GM18858 (cell line): ENCODE measurements around the gene OR5B17.
"Not testable (repeated sequence)": the region's sequence is repeated elsewhere in the genome, so short reads cannot be mapped to it uniquely, and the experiment has no call there.

ENCODE experiments used
- ATAC-seq: cut with Tn5 transposase; IDR thresholded peaks from one replicate; pipeline ENCODE4 v1.9.1; 2021; ENCODE audit not compliant: unreplicated experiment

Gene OR5B17

GRCh38 chr11:58358969-58359368, at the start of gene OR5B17:
Gene OR5B17, minus strand, starts transcription at chr11:58359069. Its CDS starts 0 bp downstream, at chr11:58359069.
- no peak for ATAC-seq

- no peak for ATAC-seq
These were observed 47.9 kb upstream of the OR5B17 start, which contains the start of gene OR5B3 for GRCh38 chr11:58406774-58407173. Gene OR5B3, minus strand, starts transcription at chr11:58406874. Its CDS starts 3,465 bp downstream, at chr11:58403409.

DNA sequence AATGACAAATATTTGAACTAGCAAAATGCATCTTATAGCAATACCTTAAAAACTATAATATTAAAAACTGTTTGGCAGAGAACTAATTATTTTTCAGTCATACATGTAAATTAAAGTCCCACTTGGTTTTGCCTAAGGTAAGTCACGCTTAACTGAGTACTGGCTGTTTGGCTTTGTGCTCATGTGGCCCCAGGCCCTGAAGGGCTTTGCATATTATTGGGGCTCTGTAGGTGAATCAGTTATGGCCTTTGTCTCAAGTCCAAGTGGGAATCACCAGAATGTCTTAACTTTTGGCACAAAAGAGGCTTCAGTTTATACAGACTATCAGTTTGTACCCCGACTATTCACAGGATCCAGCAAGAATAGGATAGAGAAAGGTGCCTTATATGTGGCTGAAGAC, 40.8 kb upstream of the OR5B17 start:
- ATAC-seq, result not testable (repeated sequence)

- no peak for ATAC-seq
These were observed 36.7 kb upstream of the OR5B17 start for GRCh38 chr11:58395581-58395980.

DNA sequence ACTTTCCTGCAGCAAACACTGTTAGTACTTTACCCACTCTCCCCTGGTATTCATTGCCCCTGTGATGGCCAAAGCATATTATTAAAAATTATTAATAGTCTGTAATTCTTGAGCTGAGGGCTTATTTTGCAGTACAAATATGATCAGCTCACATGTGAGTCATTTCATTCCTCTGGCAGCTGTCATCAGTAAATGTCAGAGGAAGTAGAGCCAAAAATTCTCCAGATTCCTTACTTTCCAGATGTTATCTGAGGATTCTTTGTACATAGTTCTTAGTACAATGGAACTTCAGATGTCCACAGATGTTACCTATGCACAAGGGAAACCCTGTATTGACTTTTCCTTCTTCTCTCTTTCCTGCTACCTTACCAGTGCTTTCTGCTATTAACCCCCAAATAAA, 35.3 kb upstream of the OR5B17 start:
- no peak for ATAC-seq

DNA sequence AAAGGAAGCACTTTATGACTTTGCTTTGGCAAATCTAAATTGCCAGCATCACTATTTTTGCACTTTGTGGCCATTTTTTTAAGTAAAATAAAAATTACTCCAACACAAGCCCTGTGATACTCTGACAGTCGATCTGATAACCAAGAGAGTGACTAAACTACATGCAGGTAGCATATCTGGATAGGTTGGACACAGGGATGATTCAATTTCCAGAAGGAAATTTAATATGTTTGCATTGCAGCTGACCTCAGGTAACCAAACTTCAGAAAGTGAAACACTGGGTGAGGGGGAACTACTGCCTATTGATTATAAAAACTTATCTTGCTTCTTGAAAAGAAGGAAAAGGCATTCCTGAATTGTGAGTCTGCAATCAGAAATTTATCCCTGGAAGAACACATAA, 33.9 kb upstream of the OR5B17 start:
- no peak for ATAC-seq

- no peak for ATAC-seq
These were observed 33.0 kb upstream of the OR5B17 start for GRCh38 chr11:58391879-58392278.

GRCh38 chr11:58390551-58391063, 31.7 kb upstream of the OR5B17 start:
- ATAC-seq, result no peak

GRCh38 chr11:58354727-58355126, 4.1 kb downstream of the OR5B17 start:
- ATAC-seq, result no peak

- no peak for ATAC-seq
These were observed 13.7 kb downstream of the OR5B17 start for GRCh38 chr11:58345204-58345603.

- ATAC-seq, result no peak
These were observed 24.2 kb downstream of the OR5B17 start for GRCh38 chr11:58334708-58335107.

GRCh38 chr11:58330861-58331260, 28.0 kb downstream of the OR5B17 start:
- no peak for ATAC-seq

DNA sequence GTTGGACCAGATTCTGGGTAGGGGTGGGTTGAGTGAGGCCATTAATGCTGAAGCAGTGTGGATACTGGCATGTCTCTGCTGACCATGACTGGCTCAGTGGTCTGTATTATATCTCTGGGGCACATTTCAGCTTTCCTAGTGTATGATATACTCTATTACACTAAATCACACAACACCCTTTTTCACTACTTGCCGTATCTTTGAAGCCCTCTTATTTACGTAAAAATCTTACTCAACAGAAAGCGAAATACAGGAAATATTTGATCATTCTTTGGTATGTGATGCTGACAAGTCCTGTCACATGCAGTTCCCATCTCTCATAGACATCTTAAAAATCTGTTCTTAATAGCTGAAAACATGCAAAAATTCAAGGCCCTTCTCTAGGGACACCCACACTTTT, 40.3 kb downstream of the OR5B17 start:
- ATAC-seq, result no peak

DNA sequence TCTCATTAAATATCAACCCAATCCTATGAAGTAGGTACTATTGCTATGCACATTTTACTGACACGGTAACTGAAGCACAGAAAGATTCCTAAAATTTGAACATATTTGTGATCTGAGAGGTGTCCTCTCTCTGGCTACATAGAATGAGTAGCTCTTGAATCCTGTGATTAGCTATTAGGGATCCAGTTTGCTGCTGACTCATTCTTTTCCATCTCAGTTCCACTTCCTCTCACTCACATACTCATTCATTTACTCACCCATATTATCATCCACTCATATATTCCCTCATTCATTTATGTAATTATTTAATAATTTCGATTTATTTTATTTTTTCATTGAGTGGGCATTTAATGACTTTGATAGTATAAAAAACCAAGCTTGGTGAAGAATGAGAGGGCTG, 42.7 kb downstream of the OR5B17 start:
- no peak for ATAC-seq
